ENCODE measurements around the gene LEO1.

GRCh38 chr15:52018693-52019393 lies 47.3 kb upstream of the LEO1 start, which contains the start of gene MAPK6:
- TF ChIP-seq CTCF (IDR thresholded peaks at IDR 0.05) (no peak), POLR2A (IDR thresholded peaks at IDR 0.05) (peak; percentile 89 to 93 (median 91))

Data from body of pancreas (tissue), 4 donors.